Right renal cortex interstitium (tissue), 3 donors: Measurements from ENCODE around the gene POLR1A. TPM values are rescaled to one million over a fixed set of nuclear protein-coding genes. Genes with fewer than 3 reads are reported as not detected.

Source experiments
- DNase-seq, 3 donors: peaks; one replicate each; pipeline ENCODE4 v3.0.0-alpha.2; 2013; ENCODE audit warnings: low read depth in 3 of 3, low spot score in 2 of 3
- polyA plus RNA-seq, 3 donors: library from polyadenylated mRNA; unstranded; fragments of 120-200 nt; gene quantifications; one replicate each; pipeline ENCODE4 v1.2.1, GENCODE V29; 2013; ENCODE audit not compliant: insufficient read length in 3 of 3

Gene POLR1A
- polyA plus RNA-seq, 3 donors, result 17.8 to 20.6 (median 19.9) TPM

GRCh38 chr2:86097913-86098312 lies 7.8 kb downstream of the POLR1A start:
- no peak for DNase-seq

- no peak for DNase-seq
These were observed 8.4 kb downstream of the POLR1A start for GRCh38 chr2:86097114-86097896.

GRCh38 chr2:86094229-86094628 lies 11.5 kb downstream of the POLR1A start:
- no peak for DNase-seq

GRCh38 chr2:86087936-86088850 lies 17.5 kb downstream of the POLR1A start:
- DNase-seq, result no peak

GRCh38 chr2:86082756-86083155 lies 22.9 kb downstream of the POLR1A start:
- no peak for DNase-seq

- DNase-seq, result no peak
These were observed 24.0 kb downstream of the POLR1A start for GRCh38 chr2:86081724-86082123.

- DNase-seq, result peak; percentile 16 to 44 (median 23)
These were observed 25.4 kb downstream of the POLR1A start for GRCh38 chr2:86079981-86080911.

GRCh38 chr2:86078774-86079545 lies 26.7 kb downstream of the POLR1A start:
- peak in 1 of 3 donors; percentile 19 for DNase-seq

- no peak for DNase-seq
These were observed 29.8 kb downstream of the POLR1A start for GRCh38 chr2:86075886-86076285.

- no peak for DNase-seq
These were observed 30.9 kb downstream of the POLR1A start for GRCh38 chr2:86074811-86075210.

- no peak for DNase-seq
These were observed 31.4 kb downstream of the POLR1A start for GRCh38 chr2:86074256-86074655.

- DNase-seq, result no peak
These were observed 32.5 kb downstream of the POLR1A start for GRCh38 chr2:86073225-86073624.

- DNase-seq, result no peak
These were observed 33.3 kb downstream of the POLR1A start for GRCh38 chr2:86072271-86072858.

- DNase-seq, result no peak
These were observed 34.8 kb downstream of the POLR1A start for GRCh38 chr2:86070868-86071267.

GRCh38 chr2:86069783-86070339 lies 35.8 kb downstream of the POLR1A start:
- no peak for DNase-seq

GRCh38 chr2:86069091-86069685 lies 36.5 kb downstream of the POLR1A start:
- no peak for DNase-seq

GRCh38 chr2:86068648-86069047 lies 37.0 kb downstream of the POLR1A start:
- no peak for DNase-seq

GRCh38 chr2:86068136-86068588 lies 37.5 kb downstream of the POLR1A start:
- DNase-seq, result no peak

GRCh38 chr2:86066915-86067314 lies 38.8 kb downstream of the POLR1A start:
- DNase-seq, result no peak
